SJSA1 (cell line): Measurements from ENCODE around the gene MYCBP. TPM values are rescaled to one million over a fixed set of nuclear protein-coding genes. Genes with fewer than 3 reads are reported as not detected.

ENCODE experiments used
- total RNA-seq: library from RNA; depleted of rRNA; stranded (reverse); fragments of >200 nt; shearing (Covaris generic); gene quantifications from 2 replicates; pipeline ENCODE4 v1.2.3, GENCODE V29; 2014; rRNA removed

The MYCBP gene
- total RNA-seq, 1 experiment from 2014 or later: 28.9 TPM

Other genes with a start within 250 kb of the MYCBP start
- 10.4 and 14.2 TPM in 2 replicates for gene RRAGC, start 13.6 kb downstream of the MYCBP start, total RNA-seq
- gene GJA9, start 8.2 kb upstream of the MYCBP start, total RNA-seq: not detected in 2 replicates
- gene RHBDL2, start 68.5 kb upstream of the MYCBP start, total RNA-seq: 0.29 and 0.91 TPM in 2 replicates
- 54.1 and 70.0 TPM in 2 replicates for gene AKIRIN1, start 117.9 kb upstream of the MYCBP start, total RNA-seq
- gene NDUFS5, start 153.0 kb upstream of the MYCBP start, total RNA-seq: 540 and 1,133 TPM in 2 replicates